GM12891 (cell line): ENCODE measurements around the gene PRKCB.

Source experiments
- POLR2A ChIP-seq: IDR thresholded peaks from 2 replicates; pipeline ENCODE4 v1.6.1; 2011; ENCODE audit warnings: low read depth, low read length, control low read depth
- POLR2AphosphoS5 ChIP-seq: IDR thresholded peaks from 2 replicates; pipeline ENCODE4 v1.6.1; 2011; ENCODE audit warnings: low read depth, low read length, control low read depth
- SPI1 ChIP-seq: IDR thresholded peaks from 2 replicates; pipeline ENCODE4 v1.6.1; 2011; ENCODE audit warnings: low read depth, low read length, control low read depth
- TAF1 ChIP-seq: IDR thresholded peaks from 2 replicates; pipeline ENCODE4 v1.6.1; 2011; ENCODE audit warnings: low read depth, low read length, control low read depth

DNA sequence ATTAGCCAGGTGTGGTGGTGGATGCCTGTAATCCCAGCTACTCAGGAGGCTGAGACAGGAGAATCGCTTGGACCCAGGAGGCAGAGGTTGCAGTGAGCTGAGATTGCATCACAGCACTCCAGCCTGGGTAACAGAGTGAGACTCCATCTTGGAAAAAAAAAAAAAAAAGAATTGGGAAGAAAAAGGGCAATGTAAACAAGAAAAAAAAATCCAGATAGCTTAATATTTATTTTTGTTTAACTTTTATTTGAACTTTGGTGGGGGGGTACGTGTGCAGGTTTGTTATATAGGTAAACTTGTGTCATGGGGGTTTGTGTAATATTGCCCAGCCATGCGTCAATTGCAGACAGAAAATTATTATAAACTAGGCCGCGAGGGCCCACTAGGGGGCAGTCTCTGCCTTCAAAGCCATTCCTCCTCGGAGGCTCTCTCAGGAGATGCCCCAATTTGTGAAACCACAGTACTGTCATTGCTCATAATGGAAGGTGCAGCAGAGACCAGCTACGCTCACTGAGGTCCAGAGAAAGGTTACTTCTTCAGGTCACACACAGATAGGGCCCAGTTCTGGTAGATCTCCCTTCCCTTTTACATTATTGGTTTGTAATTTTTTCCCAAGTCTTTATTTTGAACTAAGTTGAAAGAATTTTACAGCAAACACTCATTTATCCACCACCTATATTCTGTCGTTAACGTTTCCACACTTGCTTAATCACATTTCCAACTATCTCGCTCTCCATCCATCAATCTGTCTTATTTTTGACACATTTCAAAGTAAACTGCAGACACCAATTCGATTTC is 206.2 kb downstream of the PRKCB start:
- no peak for TF ChIP-seq POLR2A
- TF ChIP-seq POLR2AphosphoS5 = no peak
- TF ChIP-seq TAF1 = no peak
- TF ChIP-seq SPI1 = no peak
